ENCODE measurements around the gene SUPT5H.

SUPT5H gene

GRCh38 chr19:39415111-39416046, 30.0 kb upstream of the SUPT5H start:
- H3K27me3 ChIP-seq: no peaks in the 10 kb centered on the region
- TF ChIP-seq CTCF (IDR thresholded peaks at IDR 0.05): no peak
- peak in 1 of 2 donors; percentile 66 for DNase-seq
- H3K27ac ChIP-seq: peak overlapping the region; percentile 99 to 100
- peak overlapping the region; percentile 92 to 96 for H3K4me3 ChIP-seq
- H3K4me1 ChIP-seq: peaks cover 0 to 45% (median 40%) of the 10 kb centered on the region in 4 donors
- H3K36me3 ChIP-seq: peaks cover 28 to 46% (median 39%) of the 10 kb centered on the region in 3 donors
- H3K9me3 ChIP-seq: no peaks in the 10 kb centered on the region
- intact Hi-C loops (cut with DNase I; ENCODE audit: low total_unique reads): no loop called here

- Histone ChIP-seq H3K4me3 (peak overlapping the region in 1 of 2 donors; percentile 92), H3K4me1 (peaks cover 0 to 34% (median 31%) of the 10 kb centered on the region in 4 donors), H3K36me3 (peaks cover 38 to 57% (median 50%) of the 10 kb centered on the region in 3 donors)
These were observed 28.9 kb upstream of the SUPT5H start for GRCh38 chr19:39416152-39417120.

DNA sequence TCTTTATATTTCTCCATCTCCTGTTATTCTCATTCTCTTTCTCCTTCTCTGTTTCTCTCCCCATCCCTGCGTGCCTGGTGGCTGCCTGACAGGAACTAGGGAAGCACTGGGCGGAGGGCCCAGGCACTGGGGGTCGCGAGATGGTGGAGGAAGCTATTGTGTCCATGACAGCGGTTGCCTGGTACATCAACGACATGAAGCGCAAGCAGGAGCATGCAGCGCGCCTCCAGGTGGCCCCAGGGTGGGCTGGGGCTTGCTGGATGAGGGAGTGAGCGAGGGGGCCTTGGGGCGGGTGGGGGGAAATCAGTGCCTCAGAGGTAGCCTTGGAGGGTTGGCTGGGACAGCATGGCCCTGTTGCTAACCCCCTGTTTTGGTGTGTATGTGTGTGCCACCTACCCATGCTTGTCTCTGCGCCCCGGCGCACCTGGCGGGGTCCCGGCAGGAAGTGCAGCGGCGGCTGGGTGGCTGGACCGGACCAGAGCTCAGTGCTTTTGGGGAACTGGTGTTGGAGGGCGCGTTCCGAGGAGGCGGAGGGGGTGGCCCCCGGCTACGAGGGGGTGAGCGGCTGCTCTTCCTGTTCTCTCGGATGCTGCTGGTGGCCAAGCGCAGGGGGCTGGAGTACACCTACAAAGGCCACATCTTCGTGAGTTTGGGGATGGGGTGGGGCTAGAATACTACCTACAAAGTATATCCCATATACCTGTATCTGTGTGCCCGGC, 27.8 kb upstream of the SUPT5H start:
- H3K4me1 ChIP-seq: peaks cover 0 to 31% (median 28%) of the 10 kb centered on the region in 4 donors
- no peak overlapping the region for H3K4me3 ChIP-seq
- no peaks in the 10 kb centered on the region for H3K27me3 ChIP-seq
- peaks cover 49 to 69% (median 57%) of the 10 kb centered on the region in 3 donors for H3K36me3 ChIP-seq
- H3K9me3 ChIP-seq: no peaks in the 10 kb centered on the region
- DNase-seq: peak in 1 of 2 donors; percentile 65
- intact Hi-C loops (cut with DNase I; ENCODE audit: low total_unique reads): no loop called here
- peak overlapping the region in 1 of 2 donors; percentile 100 for H3K27ac ChIP-seq
- no peak for TF ChIP-seq CTCF (IDR thresholded peaks at IDR 0.05)

More at GRCh38 chr19:39416152-39417120, 28.9 kb upstream of the SUPT5H start:
- no peaks in the 10 kb centered on the region for H3K9me3 ChIP-seq
- intact Hi-C loops (cut with DNase I; ENCODE audit: low total_unique reads): no loop called here
- peak; percentile 38 to 67 for DNase-seq
- TF ChIP-seq CTCF (IDR thresholded peaks at IDR 0.05): no peak
- H3K27ac ChIP-seq: peak overlapping the region; percentile 99 to 100
- H3K27me3 ChIP-seq: no peaks in the 10 kb centered on the region

DNA sequence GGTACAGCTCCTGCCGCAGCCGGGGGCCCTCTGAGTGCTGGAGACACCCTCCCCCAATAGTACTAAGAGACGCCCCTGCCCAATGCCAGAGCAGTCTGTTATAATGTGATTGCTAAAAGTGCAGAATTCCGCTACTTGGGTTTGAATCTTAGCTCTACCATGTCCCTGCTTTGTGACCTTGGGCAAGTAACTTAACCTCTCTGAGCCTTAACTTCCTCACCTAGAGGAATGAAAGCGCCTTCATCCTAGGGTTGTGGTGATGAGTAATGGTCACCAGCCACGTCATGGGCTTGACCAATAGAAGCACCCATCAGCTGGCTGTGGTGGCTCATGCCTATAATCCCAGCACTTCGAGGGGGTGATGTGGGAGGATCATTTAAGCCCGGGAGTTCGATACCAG, 26.4 kb upstream of the SUPT5H start:
- TF ChIP-seq CTCF (IDR thresholded peaks at IDR 0.05): no peak
- Histone ChIP-seq H3K36me3 (peaks cover 63 to 83% (median 70%) of the 10 kb centered on the region in 3 donors), H3K9me3 (no peaks in the 10 kb centered on the region), H3K4me1 (peaks cover 0 to 30% (median 27%) of the 10 kb centered on the region in 4 donors), H3K27me3 (no peaks in the 10 kb centered on the region), H3K27ac (no peak overlapping the region), H3K4me3 (no peak overlapping the region)
- intact Hi-C loops (cut with DNase I; ENCODE audit: low total_unique reads): no loop called here
- DNase-seq: no peak

DNA sequence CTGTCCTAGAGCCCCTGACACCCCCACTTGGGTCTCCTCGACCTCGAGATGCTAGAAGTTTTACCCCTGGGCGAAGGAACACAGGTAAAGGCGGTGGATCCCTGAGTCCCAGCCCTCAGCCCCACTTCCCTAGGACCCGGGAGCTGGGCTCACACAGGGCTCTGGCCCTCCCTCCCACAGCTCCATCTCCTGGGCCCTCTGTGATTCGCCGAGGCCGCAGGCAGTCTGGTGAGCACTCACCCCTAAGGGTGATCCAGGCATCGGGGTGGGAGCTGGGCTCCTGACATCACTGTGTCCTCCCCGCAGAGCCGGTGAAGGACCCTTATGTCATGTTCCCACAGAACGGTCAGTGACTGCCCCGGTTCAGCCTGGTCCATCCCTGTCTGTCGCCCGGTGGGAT, 24.6 kb upstream of the SUPT5H start:
- Histone ChIP-seq H3K4me3 (no peak overlapping the region), H3K4me1 (peaks cover 0 to 13% (median 11%) of the 10 kb centered on the region in 4 donors), H3K27me3 (no peaks in the 10 kb centered on the region), H3K9me3 (no peaks in the 10 kb centered on the region), H3K27ac (no peak overlapping the region), H3K36me3 (peaks cover 69 to 95% (median 80%) of the 10 kb centered on the region in 3 donors)
- no peak for DNase-seq
- intact Hi-C loops (cut with DNase I; ENCODE audit: low total_unique reads): no loop called here
- no peak for TF ChIP-seq CTCF (IDR thresholded peaks at IDR 0.05)
